H1 (cell line): ENCODE results near the gene TRIM9. TPM values are rescaled to one million over a fixed set of nuclear protein-coding genes. Genes with fewer than 3 reads are reported as not detected.

Experiments used
- ATF2 ChIP-seq: IDR thresholded peaks from 2 replicates; pipeline ENCODE4 v1.6.1; 2012; ENCODE audit warnings: low read length, inconsistent platforms
- GABPA ChIP-seq: IDR thresholded peaks from 2 replicates; pipeline ENCODE4 v1.6.1; 2011; ENCODE audit warnings: mild to moderate bottlenecking, low read length, moderate library complexity, borderline replicate concordance; ENCODE audit not compliant: insufficient read depth
- RAD21 ChIP-seq, 2 experiments: IDR thresholded peaks in 1 of 2; conservative IDR thresholded peaks in 1 of 2; 2 replicates each; pipeline ENCODE4 v1.6.1; 2011; ENCODE audit warnings: low read depth in 2 of 2, low read length in 2 of 2, improper control_type of control experiment in 1 of 2, inconsistent platforms in 1 of 2, mild to moderate bottlenecking in 1 of 2, moderate library complexity in 1 of 2
- SIX5 ChIP-seq: IDR thresholded peaks from 2 replicates; pipeline ENCODE4 v1.6.1; 2011; ENCODE audit warnings: mild to moderate bottlenecking, low read depth, low read length
- polyA plus RNA-seq, 7 experiments: library from polyadenylated mRNA; depleted of rRNA in 3 of 7; stranded (reverse) in 5 of 7; unstranded in 2 of 7; fragments of >200 nt in 5 of 7; fragments of 200-250 nt in 2 of 7; gene quantifications; 1 replicate in 5 of 7; 2 replicates in 1 of 7; 4 replicates in 1 of 7; pipeline versions ENCODE4 v1.2.1 to v1.2.3, GENCODE V29; 2011 to 2013; ENCODE audit warnings: missing spikeins in 2 of 7, mixed read lengths in 2 of 7
- total RNA-seq: library from RNA; stranded (reverse); fragmentation: NEBNext Ultra II Directional; extraction: Animal tissue kit (Norgen Biotek cat#: 25700); gene quantifications from 2 replicates; pipeline ENCODE4 v1.2.1, GENCODE V29; 2021

TRIM9 gene
- total and polyA plus RNA-seq, 2 of the 8 experiments (the other 6 are each of a cell fraction or from before 2014, with no cell fraction given), result 2.7 to 5.4 TPM

GRCh38 chr14:50970886-50971781 lies 123.8 kb downstream of the TRIM9 start (continued):
- TF ChIP-seq ATF2 (no peak), RAD21 (IDR thresholded peaks at IDR 0.05 in 1 of 2, conservative IDR thresholded peaks at IDR 0.05 in 1 of 2; ENCODE audit: low read depth in 2 of 2, low read length in 2 of 2) (no peak), SIX5 (no peak), GABPA (no peak)
